Mucosa of stomach (tissue), 1 donor: Measurements from ENCODE around the gene ACACA.
A peak's percentile ranks its signal among the peaks of the same experiment; 100 is the strongest.
"Not testable (repeated sequence)": the region's sequence is repeated elsewhere in the genome, so short reads cannot be mapped to it uniquely, and the experiment has no call there.

Experiments
- H3K27me3 ChIP-seq: one replicate; pipeline ENCODE4 v1.7.0; 2013; ENCODE audit warnings: mild to moderate bottlenecking, low read length; ENCODE audit not compliant: control insufficient read depth, insufficient read depth
- H3K36me3 ChIP-seq: one replicate; pipeline ENCODE4 v1.7.0; 2013; ENCODE audit warnings: low read length; ENCODE audit not compliant: control insufficient read depth, insufficient read depth
- H3K4me1 ChIP-seq: one replicate; pipeline ENCODE4 v1.7.0; 2013; ENCODE audit warnings: mild to moderate bottlenecking, low read length; ENCODE audit not compliant: control insufficient read depth, insufficient read depth
- H3K4me3 ChIP-seq: one replicate; pipeline ENCODE4 v1.7.0; 2013; ENCODE audit warnings: low read length
- H3K9ac ChIP-seq: one replicate; pipeline ENCODE4 v1.7.0; 2013; ENCODE audit warnings: mild to moderate bottlenecking, low read length, moderate library complexity
- H3K9me3 ChIP-seq: one replicate; pipeline ENCODE4 v1.7.0; 2013; ENCODE audit warnings: mild to moderate bottlenecking, low read length, moderate library complexity; ENCODE audit not compliant: control insufficient read depth
- donor health status: Pancreatic carcinoma.

ACACA gene

GRCh38 chr17:37359682-37360188 is 46.9 kb downstream of the ACACA start:
- H3K36me3 ChIP-seq: no peaks in the 10 kb centered on the region
- no peaks in the 10 kb centered on the region for H3K9me3 ChIP-seq
- no peaks in the 10 kb centered on the region for H3K27me3 ChIP-seq
- H3K9ac ChIP-seq: peak overlapping the region; percentile 75
- peaks cover 30% of the 10 kb centered on the region for H3K4me1 ChIP-seq
- H3K4me3 ChIP-seq: peak overlapping the region; percentile 68

GRCh38 chr17:37358830-37359681 is 47.6 kb downstream of the ACACA start:
- no peaks in the 10 kb centered on the region for H3K27me3 ChIP-seq
- peaks cover 30% of the 10 kb centered on the region for H3K4me1 ChIP-seq
- H3K9ac ChIP-seq: peak overlapping the region; percentile 75
- H3K36me3 ChIP-seq: no peaks in the 10 kb centered on the region
- H3K4me3 ChIP-seq: peak overlapping the region; percentile 68
- H3K9me3 ChIP-seq: no peaks in the 10 kb centered on the region

- peak overlapping the region; percentile 60 for H3K4me3 ChIP-seq
- H3K27me3 ChIP-seq: no peaks in the 10 kb centered on the region
- no peaks in the 10 kb centered on the region for H3K36me3 ChIP-seq
- H3K9me3 ChIP-seq: no peaks in the 10 kb centered on the region
- peak overlapping the region; percentile 75 for H3K9ac ChIP-seq
- H3K4me1 ChIP-seq: peaks cover 30% of the 10 kb centered on the region
Measured at GRCh38 chr17:37358098-37358829, 48.4 kb downstream of the ACACA start.

- not testable (repeated sequence) for H3K4me3 ChIP-seq, H3K9ac ChIP-seq, H3K9me3 ChIP-seq, H3K36me3 ChIP-seq, H3K27me3 ChIP-seq
- H3K4me1 ChIP-seq: peaks cover 30% of the 10 kb centered on the region
Measured at GRCh38 chr17:37356796-37357569, 49.7 kb downstream of the ACACA start.

GRCh38 chr17:37346863-37347402 is 59.7 kb downstream of the ACACA start:
- not testable (repeated sequence) for H3K9me3 ChIP-seq

GRCh38 chr17:37344519-37344918 is 62.1 kb downstream of the ACACA start:
- Histone ChIP-seq H3K4me1 (no peaks in the 10 kb centered on the region), H3K27me3 (no peaks in the 10 kb centered on the region), H3K4me3 (no peak overlapping the region), H3K36me3 (no peaks in the 10 kb centered on the region), H3K9me3 (no peaks in the 10 kb centered on the region), H3K9ac (no peak overlapping the region)

More at GRCh38 chr17:37346863-37347402, 59.7 kb downstream of the ACACA start:
- H3K4me3 ChIP-seq, H3K9ac ChIP-seq, H3K36me3 ChIP-seq, H3K27me3 ChIP-seq, H3K4me1 ChIP-seq: not testable (repeated sequence)

GRCh38 chr17:37342589-37342988 is 64.0 kb downstream of the ACACA start:
- Histone ChIP-seq H3K9me3 (no peaks in the 10 kb centered on the region), H3K4me1 (no peaks in the 10 kb centered on the region), H3K4me3 (no peak overlapping the region), H3K9ac (no peak overlapping the region), H3K36me3 (no peaks in the 10 kb centered on the region), H3K27me3 (no peaks in the 10 kb centered on the region)

- no peaks in the 10 kb centered on the region for H3K27me3 ChIP-seq
- no peak overlapping the region for H3K4me3 ChIP-seq
- no peaks in the 10 kb centered on the region for H3K9me3 ChIP-seq
- H3K4me1 ChIP-seq: no peaks in the 10 kb centered on the region
- no peak overlapping the region for H3K9ac ChIP-seq
- H3K36me3 ChIP-seq: no peaks in the 10 kb centered on the region
Measured at GRCh38 chr17:37340804-37341203, 65.8 kb downstream of the ACACA start.

GRCh38 chr17:37339321-37339720 is 67.3 kb downstream of the ACACA start:
- H3K4me3 ChIP-seq: no peak overlapping the region
- no peaks in the 10 kb centered on the region for H3K9me3 ChIP-seq
- H3K4me1 ChIP-seq: no peaks in the 10 kb centered on the region
- H3K9ac ChIP-seq: no peak overlapping the region
- H3K27me3 ChIP-seq: no peaks in the 10 kb centered on the region
- no peaks in the 10 kb centered on the region for H3K36me3 ChIP-seq

GRCh38 chr17:37338847-37339246 is 67.8 kb downstream of the ACACA start:
- no peaks in the 10 kb centered on the region for H3K27me3 ChIP-seq
- no peaks in the 10 kb centered on the region for H3K4me1 ChIP-seq
- no peaks in the 10 kb centered on the region for H3K9me3 ChIP-seq
- no peak overlapping the region for H3K4me3 ChIP-seq
- H3K9ac ChIP-seq: no peak overlapping the region
- H3K36me3 ChIP-seq: no peaks in the 10 kb centered on the region

GRCh38 chr17:37327341-37328090 is 79.1 kb downstream of the ACACA start:
- Histone ChIP-seq H3K36me3 (peaks cover 4% of the 10 kb centered on the region), H3K9ac (no peak overlapping the region), H3K27me3 (no peaks in the 10 kb centered on the region), H3K4me3 (no peak overlapping the region), H3K4me1 (no peaks in the 10 kb centered on the region), H3K9me3 (no peaks in the 10 kb centered on the region)
